HL-60 (cell line): ENCODE measurements around the gene FXR2.

Source experiments
- POLR2AphosphoS5 ChIP-seq: IDR thresholded peaks from 2 replicates; pipeline ENCODE4 v1.6.1; 2012; ENCODE audit warnings: low read depth
- REST ChIP-seq: IDR thresholded peaks from 2 replicates; pipeline ENCODE4 v1.6.1; 2012; ENCODE audit warnings: low read depth; ENCODE audit not compliant: insufficient replicate concordance
- TF ChIP-seq, protein P1 (sequence below): IDR thresholded peaks from one replicate; pipeline ENCODE4 v1.5.1; 2011; ENCODE audit warnings: low read length, control low read depth, inconsistent platforms; ENCODE audit not compliant: insufficient read depth

DNA sequence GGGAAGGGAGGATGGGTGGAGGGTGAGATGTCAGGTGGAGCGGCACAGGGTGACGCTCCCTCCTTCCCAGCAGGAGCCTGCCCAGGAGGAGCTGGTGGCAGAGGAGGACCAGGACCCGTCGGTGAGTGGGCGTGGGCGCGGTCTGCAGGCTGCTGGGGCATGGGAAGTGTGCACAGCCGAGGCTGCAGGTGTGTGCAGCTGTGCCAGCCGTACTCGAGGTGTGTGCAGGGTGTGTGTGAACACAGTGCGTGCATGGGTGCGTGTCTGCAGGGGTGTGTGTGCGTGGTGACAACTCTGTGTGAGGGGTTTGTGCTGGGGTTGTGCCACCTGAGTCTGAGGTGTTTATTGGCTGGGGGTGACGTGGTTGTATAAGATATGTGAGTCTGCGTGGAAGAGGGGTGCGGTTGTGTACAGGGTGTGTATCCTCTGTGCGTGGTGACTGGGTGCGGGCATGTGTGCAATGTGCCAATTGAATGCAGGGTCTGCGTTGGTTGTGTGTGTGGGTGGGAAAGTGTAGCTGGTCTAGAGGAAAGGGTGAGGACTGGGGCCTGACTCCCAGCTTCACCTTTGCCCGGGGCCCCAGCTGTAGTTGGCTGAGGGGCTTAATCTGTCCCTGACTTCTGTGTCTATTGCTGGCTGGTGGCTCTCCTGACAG is 65.2 kb downstream of the FXR2 start:
- TF ChIP-seq, protein P1, sequence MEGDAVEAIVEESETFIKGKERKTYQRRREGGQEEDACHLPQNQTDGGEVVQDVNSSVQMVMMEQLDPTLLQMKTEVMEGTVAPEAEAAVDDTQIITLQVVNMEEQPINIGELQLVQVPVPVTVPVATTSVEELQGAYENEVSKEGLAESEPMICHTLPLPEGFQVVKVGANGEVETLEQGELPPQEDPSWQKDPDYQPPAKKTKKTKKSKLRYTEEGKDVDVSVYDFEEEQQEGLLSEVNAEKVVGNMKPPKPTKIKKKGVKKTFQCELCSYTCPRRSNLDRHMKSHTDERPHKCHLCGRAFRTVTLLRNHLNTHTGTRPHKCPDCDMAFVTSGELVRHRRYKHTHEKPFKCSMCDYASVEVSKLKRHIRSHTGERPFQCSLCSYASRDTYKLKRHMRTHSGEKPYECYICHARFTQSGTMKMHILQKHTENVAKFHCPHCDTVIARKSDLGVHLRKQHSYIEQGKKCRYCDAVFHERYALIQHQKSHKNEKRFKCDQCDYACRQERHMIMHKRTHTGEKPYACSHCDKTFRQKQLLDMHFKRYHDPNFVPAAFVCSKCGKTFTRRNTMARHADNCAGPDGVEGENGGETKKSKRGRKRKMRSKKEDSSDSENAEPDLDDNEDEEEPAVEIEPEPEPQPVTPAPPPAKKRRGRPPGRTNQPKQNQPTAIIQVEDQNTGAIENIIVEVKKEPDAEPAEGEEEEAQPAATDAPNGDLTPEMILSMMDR = no peak
- TF ChIP-seq POLR2AphosphoS5 (no peak), REST (no peak)
